Choroid plexus epithelial cell (primary cell): ENCODE data around the gene SLC7A8.

Experiments
- DNase-seq: peaks from one replicate; pipeline ENCODE4 v3.0.0-alpha.2; 2010; ENCODE audit warnings: low read depth
- H3K4me3 ChIP-seq: 2 replicates; pipeline ENCODE4 v1.5.1; 2011; ENCODE audit warnings: low read depth, mild to moderate bottlenecking, control low read depth, low read length, moderate library complexity
- CTCF ChIP-seq: conservative IDR thresholded peaks from 2 replicates; pipeline ENCODE4 v1.5.1; 2011; ENCODE audit warnings: low read depth, mild to moderate bottlenecking, control low read depth, inconsistent platforms, low read length, moderate library complexity

SLC7A8 gene

GRCh38 chr14:23106747-23107045 lies 76.8 kb downstream of the SLC7A8 start:
- TF ChIP-seq CTCF, result no peak
- H3K4me3 ChIP-seq, result no peak overlapping the region
- DNase-seq, result no peak

- no peak for TF ChIP-seq CTCF
- no peak for DNase-seq
- no peak overlapping the region for H3K4me3 ChIP-seq
Measured at GRCh38 chr14:23105348-23105824, 78.1 kb downstream of the SLC7A8 start.

- peak; percentile 33 for DNase-seq
- peak; percentile 18 for TF ChIP-seq CTCF
- no peak within 1 kb of the TSS for H3K4me3 ChIP-seq
Measured at GRCh38 chr14:23104591-23105347, 78.7 kb downstream of the SLC7A8 start, which contains the start of gene CIROP. TSS of gene CIROP (minus strand) at chr14:23104989. CDS start at chr14:23104920, 69 bp downstream.

DNA sequence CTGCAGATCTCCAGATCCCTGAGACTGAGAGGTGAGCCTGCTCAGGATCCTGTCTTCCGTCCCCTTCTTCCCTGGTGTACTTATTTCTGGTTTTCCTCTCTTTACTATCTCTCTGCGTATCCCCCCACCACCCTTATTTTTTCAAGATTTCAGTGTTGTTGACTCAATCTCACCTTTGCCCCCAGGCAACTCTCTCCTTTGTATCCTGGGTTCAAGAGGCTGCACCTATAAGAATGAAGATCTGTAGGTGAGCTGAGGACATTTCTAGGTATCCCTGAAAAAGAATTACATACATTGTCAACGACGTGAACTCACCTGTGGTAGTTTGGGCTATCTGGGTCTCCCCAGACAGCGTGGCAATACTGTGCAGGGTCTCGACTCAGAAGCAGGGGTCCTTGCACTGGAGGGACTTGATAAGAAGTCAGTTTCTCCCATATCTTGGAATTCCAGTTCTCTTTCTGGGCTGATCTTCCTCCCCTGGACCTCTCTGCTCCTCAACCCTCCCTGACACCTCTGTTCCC lies 79.3 kb downstream of the SLC7A8 start:
- TF ChIP-seq CTCF, result no peak
- no peak for DNase-seq
- H3K4me3 ChIP-seq, result no peak overlapping the region

GRCh38 chr14:23103581-23103980 lies 79.9 kb downstream of the SLC7A8 start:
- no peak overlapping the region for H3K4me3 ChIP-seq
- TF ChIP-seq CTCF, result no peak
- no peak for DNase-seq

- DNase-seq, result no peak
- no peak for TF ChIP-seq CTCF
- H3K4me3 ChIP-seq, result no peak overlapping the region
Measured at GRCh38 chr14:23102801-23103200, 80.7 kb downstream of the SLC7A8 start.
